Amniotic epithelial cell (primary cell): Measurements from ENCODE around the gene SH2D5.

Experiments
- DNase-seq: peaks from one replicate; pipeline ENCODE4 v3.0.0-alpha.2; 2010; ENCODE audit warnings: low read depth

Gene SH2D5

GRCh38 chr1:20713440-20713839, 19.1 kb downstream of the SH2D5 start:
- DNase-seq: no peak

GRCh38 chr1:20712215-20712577, 20.3 kb downstream of the SH2D5 start:
- no peak for DNase-seq

DNA sequence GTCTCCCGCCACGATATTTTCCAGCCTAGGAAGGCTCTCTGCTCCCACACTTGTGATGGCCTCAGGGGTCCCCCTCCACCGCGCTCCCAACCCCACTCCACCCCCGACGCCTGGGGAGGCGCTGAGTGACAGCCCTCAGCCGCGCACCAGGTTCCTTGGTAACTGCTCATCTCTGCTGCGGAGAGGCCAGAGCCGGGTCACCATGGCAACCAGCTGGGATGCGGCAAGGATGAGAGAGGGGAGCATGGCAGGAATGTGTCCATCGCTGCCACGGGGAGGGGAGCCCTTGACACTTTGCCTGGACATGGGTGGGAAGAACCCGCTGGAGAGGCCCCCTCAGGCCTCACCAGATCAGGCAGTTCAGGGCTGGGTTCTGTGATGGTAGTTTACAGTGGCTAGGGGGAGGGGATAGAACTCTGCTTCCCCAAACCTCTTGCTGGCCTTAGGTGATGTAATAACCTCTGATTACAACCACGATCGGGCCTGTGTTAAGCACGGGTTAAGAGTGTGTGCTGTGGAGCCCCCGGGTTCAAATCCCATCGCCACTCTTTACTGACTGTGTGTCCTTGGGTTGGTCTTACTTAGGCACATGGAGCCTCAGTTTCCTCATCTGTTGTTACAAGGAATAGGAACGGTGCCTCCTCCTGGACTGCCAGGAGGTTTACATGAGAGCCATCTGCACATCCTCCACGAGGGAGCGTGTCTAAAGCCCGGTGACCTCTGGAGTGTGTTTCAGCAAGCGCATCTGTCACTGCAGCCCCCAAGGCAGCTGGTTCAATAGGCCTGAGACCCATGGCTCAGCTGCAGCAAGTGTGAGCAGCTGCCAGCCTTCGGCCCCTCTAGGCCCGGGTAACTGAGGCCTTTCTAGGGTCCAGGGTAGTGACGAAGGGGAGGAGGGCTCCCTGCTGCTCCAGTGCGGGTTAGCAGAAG, 21.0 kb downstream of the SH2D5 start:
- DNase-seq: no peak

GRCh38 chr1:20710469-20711284, 21.8 kb downstream of the SH2D5 start:
- DNase-seq: no peak

- DNase-seq: no peak
Measured at GRCh38 chr1:20709868-20710267, 22.6 kb downstream of the SH2D5 start.

GRCh38 chr1:20708891-20709290, 23.6 kb downstream of the SH2D5 start:
- no peak for DNase-seq

DNA sequence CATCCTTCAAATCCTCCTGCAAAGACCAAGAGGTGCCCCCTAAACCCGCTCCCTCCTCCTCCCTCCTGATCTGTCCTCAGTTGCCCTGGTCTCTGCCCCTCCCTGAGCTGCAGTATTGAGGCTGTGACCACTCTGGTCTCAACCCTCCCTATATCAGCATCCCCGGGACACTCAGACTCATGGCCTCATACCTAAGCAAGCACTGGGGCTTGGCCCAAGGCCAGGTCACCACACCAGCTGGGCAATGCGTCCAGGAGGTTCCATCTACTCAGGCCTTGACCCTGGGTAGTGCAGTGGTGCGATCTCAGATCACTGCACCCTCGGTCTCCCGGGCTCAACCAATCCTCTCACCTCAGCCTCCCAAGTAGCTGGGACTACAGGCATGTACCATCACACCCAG, 24.4 kb downstream of the SH2D5 start:
- no peak for DNase-seq

- DNase-seq: no peak
Measured at GRCh38 chr1:20706841-20707240, 25.7 kb downstream of the SH2D5 start.

DNA sequence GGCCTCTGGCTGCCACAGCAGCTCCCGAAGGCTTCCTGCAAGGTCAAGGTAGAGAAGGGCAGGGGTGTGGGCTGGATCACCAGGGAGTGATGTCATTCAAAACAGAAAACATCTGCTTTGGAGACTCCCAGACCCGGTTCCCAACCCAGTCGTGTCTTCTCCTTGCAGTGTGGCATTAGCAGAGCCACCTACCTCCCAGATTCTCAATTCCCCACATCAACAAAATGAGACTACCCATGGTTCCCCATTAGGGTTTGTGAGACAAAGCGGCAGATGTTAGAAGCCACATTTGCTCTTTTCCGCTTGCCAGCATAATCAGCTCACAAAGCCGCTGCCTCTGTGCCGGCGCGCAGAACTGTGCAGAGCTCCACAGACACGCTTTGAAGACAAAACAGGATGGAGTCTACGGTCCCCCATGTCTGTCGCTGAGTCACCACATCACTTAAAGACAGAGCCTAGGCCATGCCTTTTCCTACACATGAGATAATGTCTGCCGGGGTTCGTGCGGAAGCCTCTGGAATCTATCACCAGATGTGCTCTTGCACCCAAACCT, 27.2 kb downstream of the SH2D5 start:
- no peak for DNase-seq

DNA sequence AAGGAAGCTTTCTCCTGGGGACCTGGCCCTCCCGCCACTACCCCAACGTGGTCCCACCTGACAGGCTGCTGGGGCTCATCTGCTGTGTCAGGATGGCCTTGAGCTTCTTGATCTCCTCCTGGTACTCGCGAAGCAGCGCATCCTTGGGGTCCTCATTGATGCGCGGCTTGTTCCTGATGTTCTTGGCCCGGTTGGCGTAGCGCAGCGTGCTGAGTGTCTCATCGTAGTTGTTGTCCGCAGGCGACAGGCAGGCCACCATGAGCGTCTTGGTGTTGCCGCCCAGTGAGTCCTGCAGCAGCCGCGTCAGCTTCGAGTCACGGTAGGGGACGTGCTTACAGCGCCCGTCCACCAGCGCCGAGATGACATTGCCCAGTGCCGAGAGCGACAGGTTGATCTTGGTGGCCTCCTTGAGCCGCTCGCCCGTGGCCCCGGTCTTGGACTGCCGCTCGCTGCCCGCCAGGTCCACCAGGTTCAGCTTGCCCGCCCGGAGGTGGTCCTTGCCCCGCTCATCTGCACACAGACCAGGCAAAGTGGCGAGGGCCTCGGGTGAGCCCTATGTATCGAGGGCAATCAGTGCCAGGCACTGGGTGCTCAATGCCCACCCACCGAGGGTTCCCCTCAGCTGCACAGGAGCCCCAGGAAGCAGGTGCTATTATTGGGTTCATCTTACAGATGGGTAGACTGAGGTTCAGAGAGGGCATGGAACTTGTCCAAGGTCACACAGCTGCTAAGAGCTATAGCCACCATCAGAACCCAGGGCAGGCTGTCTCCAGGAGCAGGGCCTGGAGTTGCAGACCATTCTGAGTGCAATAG, 27.9 kb downstream of the SH2D5 start:
- DNase-seq: no peak

GRCh38 chr1:20703124-20703756, 29.3 kb downstream of the SH2D5 start:
- DNase-seq: no peak

- peak; percentile 33 for DNase-seq
Measured at GRCh38 chr1:20702416-20702815, 30.1 kb downstream of the SH2D5 start.

DNA sequence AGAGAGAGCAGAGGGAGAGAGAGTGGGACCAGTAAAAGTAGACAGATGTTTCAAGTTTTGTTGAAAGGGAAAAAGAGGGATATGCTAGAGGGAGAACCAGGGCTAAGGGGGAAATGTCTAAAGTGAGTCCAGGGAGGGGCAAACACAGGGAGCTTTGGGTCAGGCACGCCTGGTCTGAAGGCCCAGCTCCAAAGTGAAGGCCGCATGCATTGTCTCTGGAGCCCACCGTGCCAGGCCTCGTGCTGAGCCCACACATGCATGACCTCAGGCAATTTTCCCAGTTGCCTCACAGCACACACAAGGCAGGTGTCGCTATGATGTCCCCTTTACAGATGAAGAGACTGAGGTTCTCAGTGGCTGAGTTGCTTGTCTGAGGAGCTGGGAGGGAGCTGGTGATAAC, 30.7 kb downstream of the SH2D5 start:
- no peak for DNase-seq

DNA sequence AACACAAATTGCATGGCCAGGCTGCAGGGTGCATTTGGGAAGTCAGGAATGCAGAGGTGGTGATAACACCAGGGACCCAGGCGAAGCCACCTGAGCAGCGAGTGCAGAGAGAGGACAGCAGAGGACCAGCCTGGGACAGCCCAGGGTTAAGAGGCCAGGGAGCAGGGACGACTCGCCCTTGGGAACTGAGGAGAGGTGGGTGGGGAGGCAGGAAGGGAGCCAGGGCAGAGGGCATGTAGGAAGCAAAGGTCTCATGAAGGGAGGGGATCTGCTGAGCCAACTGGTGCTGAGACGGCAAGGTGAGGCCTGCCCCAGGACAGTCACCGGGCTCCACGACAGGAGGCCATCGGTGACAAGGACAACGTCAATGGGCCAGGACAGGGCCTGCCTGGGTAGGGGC, 31.1 kb downstream of the SH2D5 start:
- no peak for DNase-seq

DNA sequence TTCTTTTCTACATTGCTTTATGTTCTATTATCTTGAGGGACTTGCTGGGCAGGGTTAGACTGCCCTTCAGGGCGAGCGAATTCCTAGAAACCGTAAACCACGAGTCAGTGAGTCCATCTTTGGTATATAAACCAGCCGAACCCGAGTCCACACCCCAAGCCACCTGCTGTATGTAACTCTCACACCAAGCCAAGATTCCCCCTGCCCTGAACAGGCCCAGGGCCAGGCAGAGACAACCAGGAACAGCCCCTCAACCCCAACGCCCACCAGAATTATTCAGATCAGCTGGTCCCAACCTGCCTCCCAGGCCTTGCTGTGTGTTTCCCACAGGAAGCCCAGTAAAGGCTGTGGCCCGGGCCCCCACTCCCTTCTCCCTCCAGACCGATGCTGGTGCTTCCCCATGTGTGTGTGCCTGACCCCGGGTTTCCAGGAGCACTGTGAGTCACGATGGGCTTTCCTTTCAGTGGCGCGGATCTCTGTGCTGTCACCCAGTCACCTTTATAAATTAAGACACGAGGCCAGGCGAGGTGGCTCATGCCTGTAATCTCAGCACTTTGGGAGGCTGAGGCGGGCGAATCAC, 31.8 kb downstream of the SH2D5 start:
- DNase-seq: no peak

DNA sequence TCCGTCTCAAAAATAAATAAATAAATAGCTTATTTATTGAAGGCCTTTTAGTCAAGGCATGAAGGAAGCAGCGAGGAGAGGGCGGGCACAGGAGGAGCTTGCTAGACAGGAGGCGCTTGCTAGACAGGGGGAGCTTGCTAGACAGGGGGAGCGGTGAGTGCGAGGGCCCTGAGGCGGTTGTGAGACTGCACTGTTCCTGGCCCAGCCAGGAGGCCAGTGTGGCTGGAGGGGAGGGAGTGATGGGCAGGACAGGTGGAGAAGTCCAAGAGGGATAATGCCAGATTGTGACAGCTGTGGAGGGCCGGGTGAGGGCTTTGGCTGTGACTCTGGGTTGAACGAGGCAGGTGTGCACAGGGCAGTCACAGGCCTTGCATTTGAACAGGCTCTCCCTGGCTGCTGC, 32.9 kb downstream of the SH2D5 start:
- no peak for DNase-seq

DNA sequence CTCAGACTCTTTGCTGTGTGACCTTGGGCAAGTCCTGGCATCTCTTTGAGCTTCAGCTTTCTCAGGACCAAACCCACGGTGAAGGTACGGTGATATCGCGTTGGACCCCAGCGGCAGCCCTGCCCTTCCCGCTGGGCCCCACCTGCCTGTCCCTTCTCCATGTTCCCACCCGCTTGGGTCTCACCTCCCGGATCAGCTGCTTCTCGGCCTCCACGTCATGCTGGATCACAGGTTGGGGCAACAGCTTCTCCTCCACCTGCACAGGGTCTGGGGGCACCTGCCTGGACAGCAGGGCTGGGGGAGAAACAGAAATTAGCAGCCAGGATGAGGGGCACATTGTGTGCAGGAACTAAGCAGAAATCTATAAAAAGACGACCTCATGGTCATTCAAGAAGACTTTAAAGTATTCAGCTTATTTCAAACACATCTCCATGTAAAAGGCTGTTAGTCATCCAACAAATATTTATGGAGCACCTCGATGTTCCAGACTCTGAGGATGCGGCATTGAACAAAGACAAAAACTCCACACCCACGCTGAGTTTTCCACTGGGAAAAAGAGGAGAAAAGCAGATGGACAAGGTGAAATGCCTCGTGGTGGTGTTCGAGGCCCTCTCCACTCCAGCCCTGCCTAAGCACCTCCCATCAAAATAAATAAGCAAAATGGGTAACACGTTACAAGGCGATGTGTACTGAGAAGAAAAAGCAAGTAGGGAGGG, 34.1 kb downstream of the SH2D5 start:
- DNase-seq: peak; percentile 76

GRCh38 chr1:20697563-20697962, 34.9 kb downstream of the SH2D5 start:
- DNase-seq: no peak

GRCh38 chr1:20696397-20697333, 35.8 kb downstream of the SH2D5 start:
- DNase-seq: peak; percentile 85
